ENCODE measurements around the gene CT47B1. TPM values are rescaled to one million over a fixed set of nuclear protein-coding genes. Genes with fewer than 3 reads are reported as not detected.
"Not testable (repeated sequence)": the region's sequence is repeated elsewhere in the genome, so short reads cannot be mapped to it uniquely, and the experiment has no call there.

CT47B1 gene
- total RNA-seq: not detected

- DNase-seq: not testable (repeated sequence)
These were observed at the start of gene CT47B1 for GRCh38 chrX:120875766-120876165. Gene CT47B1 (minus strand): TSS chrX:120875866. CDS start chrX:120875670, 196 bp downstream.

- DNase-seq: no peak
These were observed 748 bp downstream of the CT47B1 start for GRCh38 chrX:120874678-120875557.

- DNase-seq: no peak
These were observed 18.4 kb downstream of the CT47B1 start for GRCh38 chrX:120857240-120857639.

- no peak for DNase-seq
These were observed 34.8 kb downstream of the CT47B1 start for GRCh38 chrX:120840827-120841226.

- DNase-seq: no peak
These were observed 36.2 kb downstream of the CT47B1 start for GRCh38 chrX:120839491-120839890.

GRCh38 chrX:120827213-120827612 is 48.5 kb downstream of the CT47B1 start:
- DNase-seq: not testable (repeated sequence)

GRCh38 chrX:120825146-120825545 is 50.5 kb downstream of the CT47B1 start:
- DNase-seq: no peak

- DNase-seq: no peak
These were observed 51.6 kb downstream of the CT47B1 start for GRCh38 chrX:120824021-120824420.

- DNase-seq: no peak
These were observed 52.1 kb downstream of the CT47B1 start for GRCh38 chrX:120823556-120823955.

Small RNA genes lying within 50 kb of the gene (small RNA-seq; reads per million reads assigned to genes)
- not detected for gene AC008162.1 (ENCODE audit: low replicate concordance)

Other genes with a start within 250 kb of the CT47B1 start
- gene C1GALT1C1, start 245.8 kb downstream of the CT47B1 start, total RNA-seq: 28.1 TPM
- gene CT47A11, start 61.3 kb upstream of the CT47B1 start, total RNA-seq: not detected
- gene CT47A10, start 66.2 kb upstream of the CT47B1 start, total RNA-seq: not detected
- not detected for gene CT47A9, start 71.0 kb upstream of the CT47B1 start, total RNA-seq
- not detected for gene CT47A8, start 75.9 kb upstream of the CT47B1 start, total RNA-seq
- not detected for gene CT47A7, start 80.7 kb upstream of the CT47B1 start, total RNA-seq
- gene CT47A6, start 85.6 kb upstream of the CT47B1 start, total RNA-seq: not detected
- gene CT47A5, start 90.5 kb upstream of the CT47B1 start, total RNA-seq: not detected
- gene CT47A4, start 95.3 kb upstream of the CT47B1 start, total RNA-seq: not detected
- gene CT47A3, start 100.2 kb upstream of the CT47B1 start, total RNA-seq: not detected
- not detected for gene CT47A2, start 105.1 kb upstream of the CT47B1 start, total RNA-seq
- gene CT47A1, start 109.9 kb upstream of the CT47B1 start, total RNA-seq: not detected
- gene GLUD2, start 171.7 kb upstream of the CT47B1 start, total RNA-seq: 2.8 TPM

All from tongue (tissue), 3 donors.